GM12873 (cell line): ENCODE results near the gene CTU2.

Source experiments
- CTCF ChIP-seq: IDR thresholded peaks from 2 replicates; pipeline ENCODE4 v1.5.1; 2012; ENCODE audit warnings: low read depth, mild to moderate bottlenecking, moderate library complexity, low read length, control low read depth; ENCODE audit not compliant: insufficient read depth; ENCODE audit errors: missing control alignments

Gene CTU2

GRCh38 chr16:88746506-88746905 is 40.2 kb downstream of the CTU2 start:
- TF ChIP-seq CTCF = no peak

GRCh38 chr16:88747588-88748301 is 41.4 kb downstream of the CTU2 start:
- peak; percentile 59 for TF ChIP-seq CTCF

GRCh38 chr16:88748364-88748763 is 42.1 kb downstream of the CTU2 start:
- no peak for TF ChIP-seq CTCF

- no peak for TF ChIP-seq CTCF
These were observed 43.1 kb downstream of the CTU2 start for GRCh38 chr16:88749358-88749757.

GRCh38 chr16:88750854-88751253 is 44.6 kb downstream of the CTU2 start:
- no peak for TF ChIP-seq CTCF

- no peak for TF ChIP-seq CTCF
These were observed 46.2 kb downstream of the CTU2 start for GRCh38 chr16:88752386-88753002.

- no peak for TF ChIP-seq CTCF
These were observed 46.9 kb downstream of the CTU2 start for GRCh38 chr16:88753191-88753590.
